Measurements from ENCODE around the gene SLTM.

SLTM gene

DNA sequence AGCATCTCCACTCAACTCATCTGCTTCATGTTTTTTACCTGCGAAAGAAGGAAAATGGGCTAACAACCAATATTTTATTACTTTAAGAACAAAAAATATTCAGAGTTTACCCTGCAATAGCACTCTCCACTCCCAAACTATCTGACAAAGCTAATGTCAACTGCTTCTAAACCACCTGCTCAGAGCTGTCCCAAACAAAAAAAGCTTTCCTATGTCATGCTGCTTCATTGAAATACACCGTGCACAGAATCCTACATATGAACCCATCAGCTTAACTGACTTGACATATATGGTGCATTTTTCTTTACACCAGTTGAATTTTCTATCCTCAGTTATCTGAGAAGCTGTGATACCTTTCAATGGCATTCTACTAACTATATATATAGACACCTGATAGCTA lies 16.5 kb downstream of the SLTM start:
- H3K9me3 ChIP-seq (ENCODE audit: insufficient read depth, low read length), result no peaks in the 10 kb centered on the region
- H3K36me3 ChIP-seq (ENCODE audit: insufficient read depth, insufficient read length, low read length), result peaks cover 67% of the 10 kb centered on the region
- no peaks in the 10 kb centered on the region for H3K4me1 ChIP-seq (ENCODE audit: insufficient read depth, insufficient read length)
- TF ChIP-seq SUZ12 (IDR thresholded peaks at IDR 0.05; ENCODE audit: extremely low read depth, insufficient read depth, insufficient read length), result no peak
- no peak for TF ChIP-seq YY1 (IDR thresholded peaks at IDR 0.05; ENCODE audit: insufficient read depth, insufficient read length)
- no peak for TF ChIP-seq ZNF274 (IDR thresholded peaks at IDR 0.05; ENCODE audit: low read depth, low read length)
- no peak for DNase-seq (ENCODE audit: low read depth, low spot score)
- H3K27me3 ChIP-seq (ENCODE audit: insufficient read depth, insufficient read length), result no peaks in the 10 kb centered on the region
- H3K9ac ChIP-seq (ENCODE audit: insufficient read length, low read depth), result no peak overlapping the region
- no peak overlapping the region for H3K4me3 ChIP-seq (ENCODE audit: insufficient read length, low read depth)

DNA sequence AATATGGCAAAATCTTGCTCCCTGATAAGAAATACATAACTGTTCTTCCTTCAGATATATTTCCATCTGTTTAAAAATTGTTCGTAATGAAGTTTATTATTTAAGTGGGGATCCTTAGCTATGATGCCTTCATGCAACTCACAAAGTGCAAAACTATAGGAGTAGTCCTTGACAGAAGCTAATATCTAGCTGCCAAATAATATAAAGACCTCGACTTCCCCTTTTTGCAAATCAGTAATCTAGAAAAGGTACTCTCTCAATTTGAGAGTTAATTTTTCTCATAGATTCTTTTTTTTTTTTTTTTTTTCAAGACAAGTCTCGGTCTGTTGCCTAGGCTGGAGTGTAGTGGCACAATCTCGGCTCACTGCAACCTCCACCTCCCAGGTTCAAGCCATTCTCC lies 23.0 kb downstream of the SLTM start:
- H3K9ac ChIP-seq (ENCODE audit: insufficient read length, low read depth), result no peak overlapping the region
- H3K4me3 ChIP-seq (ENCODE audit: insufficient read length, low read depth), result no peak overlapping the region
- H3K4me1 ChIP-seq (ENCODE audit: insufficient read depth, insufficient read length), result no peaks in the 10 kb centered on the region
- no peak for DNase-seq (ENCODE audit: low read depth, low spot score)
- TF ChIP-seq SUZ12 (IDR thresholded peaks at IDR 0.05; ENCODE audit: extremely low read depth, insufficient read depth, insufficient read length), result no peak
- TF ChIP-seq YY1 (IDR thresholded peaks at IDR 0.05; ENCODE audit: insufficient read depth, insufficient read length), result no peak
- TF ChIP-seq ZNF274 (IDR thresholded peaks at IDR 0.05; ENCODE audit: low read depth, low read length), result no peak
- no peaks in the 10 kb centered on the region for H3K27me3 ChIP-seq (ENCODE audit: insufficient read depth, insufficient read length)
- peaks cover 53% of the 10 kb centered on the region for H3K36me3 ChIP-seq (ENCODE audit: insufficient read depth, insufficient read length, low read length)
- no peaks in the 10 kb centered on the region for H3K9me3 ChIP-seq (ENCODE audit: insufficient read depth, low read length)

- DNase-seq (ENCODE audit: low read depth, low spot score), result no peak
- Histone ChIP-seq H3K4me1 (ENCODE audit: insufficient read depth, insufficient read length) (no peaks in the 10 kb centered on the region), H3K9me3 (ENCODE audit: insufficient read depth, low read length) (no peaks in the 10 kb centered on the region), H3K4me3 (ENCODE audit: insufficient read length, low read depth) (no peak overlapping the region), H3K27me3 (ENCODE audit: insufficient read depth, insufficient read length) (no peaks in the 10 kb centered on the region), H3K36me3 (ENCODE audit: insufficient read depth, insufficient read length, low read length) (peaks cover 53% of the 10 kb centered on the region), H3K9ac (ENCODE audit: insufficient read length, low read depth) (no peak overlapping the region)
- TF ChIP-seq ZNF274 (IDR thresholded peaks at IDR 0.05; ENCODE audit: low read depth, low read length) (no peak), SUZ12 (IDR thresholded peaks at IDR 0.05; ENCODE audit: extremely low read depth, insufficient read depth, insufficient read length) (no peak), YY1 (IDR thresholded peaks at IDR 0.05; ENCODE audit: insufficient read depth, insufficient read length) (no peak)
Observed at GRCh38 chr15:58909616-58910015, 23.9 kb downstream of the SLTM start.

GRCh38 chr15:58908550-58909309 lies 24.7 kb downstream of the SLTM start:
- no peak overlapping the region for H3K9ac ChIP-seq (ENCODE audit: insufficient read length, low read depth)
- H3K36me3 ChIP-seq (ENCODE audit: insufficient read depth, insufficient read length, low read length), result peaks cover 53% of the 10 kb centered on the region
- no peak for DNase-seq (ENCODE audit: low read depth, low spot score)
- no peaks in the 10 kb centered on the region for H3K9me3 ChIP-seq (ENCODE audit: insufficient read depth, low read length)
- H3K4me1 ChIP-seq (ENCODE audit: insufficient read depth, insufficient read length), result no peaks in the 10 kb centered on the region
- TF ChIP-seq YY1 (IDR thresholded peaks at IDR 0.05; ENCODE audit: insufficient read depth, insufficient read length) (no peak), ZNF274 (IDR thresholded peaks at IDR 0.05; ENCODE audit: low read depth, low read length) (no peak), SUZ12 (IDR thresholded peaks at IDR 0.05; ENCODE audit: extremely low read depth, insufficient read depth, insufficient read length) (no peak)
- H3K27me3 ChIP-seq (ENCODE audit: insufficient read depth, insufficient read length), result no peaks in the 10 kb centered on the region
- no peak overlapping the region for H3K4me3 ChIP-seq (ENCODE audit: insufficient read length, low read depth)

DNA sequence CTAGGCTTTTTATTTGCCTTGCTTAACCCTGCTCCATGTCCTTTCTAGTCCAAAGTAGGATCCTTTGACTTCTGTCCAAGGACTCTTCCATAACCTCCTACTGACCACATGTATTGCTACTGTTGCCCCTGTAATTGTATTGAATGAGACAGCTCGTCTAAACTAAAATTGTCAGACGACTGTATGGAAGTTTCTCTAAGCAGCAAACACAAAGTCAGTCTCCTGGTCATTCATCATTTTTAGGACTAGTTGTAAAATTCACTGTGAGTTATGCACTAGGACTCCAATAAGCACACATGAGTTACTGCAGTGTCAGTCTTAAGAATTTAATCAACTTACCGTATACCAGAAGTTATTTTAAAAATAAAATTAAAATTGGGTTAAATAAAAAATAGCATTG lies 32.8 kb downstream of the SLTM start:
- no peak overlapping the region for H3K4me3 ChIP-seq (ENCODE audit: insufficient read length, low read depth)
- TF ChIP-seq ZNF274 (IDR thresholded peaks at IDR 0.05; ENCODE audit: low read depth, low read length) (no peak), SUZ12 (IDR thresholded peaks at IDR 0.05; ENCODE audit: extremely low read depth, insufficient read depth, insufficient read length) (no peak), YY1 (IDR thresholded peaks at IDR 0.05; ENCODE audit: insufficient read depth, insufficient read length) (no peak)
- no peaks in the 10 kb centered on the region for H3K27me3 ChIP-seq (ENCODE audit: insufficient read depth, insufficient read length)
- no peaks in the 10 kb centered on the region for H3K4me1 ChIP-seq (ENCODE audit: insufficient read depth, insufficient read length)
- no peak overlapping the region for H3K9ac ChIP-seq (ENCODE audit: insufficient read length, low read depth)
- no peaks in the 10 kb centered on the region for H3K9me3 ChIP-seq (ENCODE audit: insufficient read depth, low read length)
- DNase-seq (ENCODE audit: low read depth, low spot score), result no peak
- peaks cover 71% of the 10 kb centered on the region for H3K36me3 ChIP-seq (ENCODE audit: insufficient read depth, insufficient read length, low read length)

DNA sequence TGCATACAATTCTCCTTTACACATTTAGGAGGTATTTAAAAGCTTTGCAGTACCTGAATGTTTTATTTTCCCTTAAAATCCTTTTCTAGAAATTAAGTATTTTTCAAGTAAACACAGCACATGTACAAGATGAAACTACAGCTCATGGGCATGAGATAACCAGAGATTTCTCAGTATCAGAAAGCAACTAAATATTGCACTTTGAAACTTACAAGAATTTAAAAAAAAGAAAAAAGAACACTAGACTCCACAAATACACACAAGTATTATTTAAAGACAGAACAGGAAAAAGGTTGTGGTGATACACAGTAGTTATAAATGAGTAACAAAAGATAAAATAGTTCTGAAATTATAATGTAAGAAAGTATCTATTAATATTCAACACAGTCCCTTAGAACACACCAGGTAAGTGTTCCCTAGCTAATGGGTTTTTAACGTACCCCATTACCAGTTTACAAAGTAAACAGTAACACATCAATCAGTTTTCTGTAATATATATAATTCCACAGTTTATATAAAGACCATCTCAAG lies 35.3 kb downstream of the SLTM start:
- Histone ChIP-seq H3K27me3 (ENCODE audit: insufficient read depth, insufficient read length) (no peaks in the 10 kb centered on the region), H3K36me3 (ENCODE audit: insufficient read depth, insufficient read length, low read length) (peaks cover 74% of the 10 kb centered on the region), H3K9ac (ENCODE audit: insufficient read length, low read depth) (no peak overlapping the region), H3K9me3 (ENCODE audit: insufficient read depth, low read length) (no peaks in the 10 kb centered on the region), H3K4me1 (ENCODE audit: insufficient read depth, insufficient read length) (no peaks in the 10 kb centered on the region), H3K4me3 (ENCODE audit: insufficient read length, low read depth) (no peak overlapping the region)
- no peak for DNase-seq (ENCODE audit: low read depth, low spot score)
- TF ChIP-seq SUZ12 (IDR thresholded peaks at IDR 0.05; ENCODE audit: extremely low read depth, insufficient read depth, insufficient read length) (no peak), ZNF274 (IDR thresholded peaks at IDR 0.05; ENCODE audit: low read depth, low read length) (no peak), YY1 (IDR thresholded peaks at IDR 0.05; ENCODE audit: insufficient read depth, insufficient read length) (no peak)

- no peaks in the 10 kb centered on the region for H3K9me3 ChIP-seq (ENCODE audit: insufficient read depth, low read length)
- H3K36me3 ChIP-seq (ENCODE audit: insufficient read depth, insufficient read length, low read length), result peaks cover 97% of the 10 kb centered on the region
- H3K27me3 ChIP-seq (ENCODE audit: insufficient read depth, insufficient read length), result no peaks in the 10 kb centered on the region
- no peak overlapping the region for H3K9ac ChIP-seq (ENCODE audit: insufficient read length, low read depth)
- no peaks in the 10 kb centered on the region for H3K4me1 ChIP-seq (ENCODE audit: insufficient read depth, insufficient read length)
- TF ChIP-seq ZNF274 (IDR thresholded peaks at IDR 0.05; ENCODE audit: low read depth, low read length), result no peak
- TF ChIP-seq SUZ12 (IDR thresholded peaks at IDR 0.05; ENCODE audit: extremely low read depth, insufficient read depth, insufficient read length), result no peak
- TF ChIP-seq YY1 (IDR thresholded peaks at IDR 0.05; ENCODE audit: insufficient read depth, insufficient read length), result no peak
- no peak for DNase-seq (ENCODE audit: low read depth, low spot score)
- no peak overlapping the region for H3K4me3 ChIP-seq (ENCODE audit: insufficient read length, low read depth)
Observed at GRCh38 chr15:58889363-58889762, 44.1 kb downstream of the SLTM start.
